ENCODE measurements around the gene RPRD1B. TPM values are rescaled to one million over a fixed set of nuclear protein-coding genes. Genes with fewer than 3 reads are reported as not detected.

The RPRD1B gene
- total and polyA plus RNA-seq, 2 of the 8 experiments (the other 6 are each of a cell fraction or from before 2014, with no cell fraction given): 10.3 to 20.9 TPM

GRCh38 chr20:38098952-38099351 is 65.4 kb downstream of the RPRD1B start:
- Histone ChIP-seq H3K18ac (ENCODE audit: extremely low read depth, low read length) (no peak overlapping the region), H3K4ac (replicated peaks; ENCODE audit: insufficient read length, low read depth, low read length) (no peak overlapping the region), H3K27me3 (replicated peaks in 1 of 4; ENCODE audit: control insufficient read depth in 3 of 4, extremely low read depth in 1 of 4, insufficient read depth in 3 of 4, low read length in 3 of 4) (no peaks in the 10 kb centered on the region), H2BK15ac (ENCODE audit: low read length) (no peak overlapping the region), H4K20me1 (replicated peaks in 1 of 2; ENCODE audit: control insufficient read depth in 1 of 2, insufficient read depth in 2 of 2, low read length in 2 of 2) (no peaks in the 10 kb centered on the region), H3K4me1 (replicated peaks in 1 of 4; ENCODE audit: control insufficient read depth in 3 of 4, insufficient read depth in 4 of 4, low read length in 3 of 4) (no peaks in the 10 kb centered on the region), H2BK120ac (replicated peaks; ENCODE audit: low read depth, low read length) (no peak overlapping the region), H3K79me2 (ENCODE audit: control insufficient read depth in 1 of 2, insufficient read depth in 2 of 2, low read length in 2 of 2) (no peaks in the 10 kb centered on the region), H4K5ac (ENCODE audit: insufficient read length, low read depth, low read length) (no peak overlapping the region), H2BK20ac (ENCODE audit: low read length) (no peak overlapping the region), H3K56ac (replicated peaks; ENCODE audit: insufficient read length, low read depth, low read length) (no peak overlapping the region), H3K4me2 (ENCODE audit: insufficient read depth in 1 of 2, low read depth in 2 of 2, low read length in 2 of 2) (no peak overlapping the region), H4K8ac (ENCODE audit: extremely low read depth, insufficient read depth, low read length) (no peak overlapping the region), H2AFZ (ENCODE audit: low read length) (no peak overlapping the region), H3K14ac (ENCODE audit: insufficient read length) (no peak overlapping the region), H3K23ac (ENCODE audit: insufficient read length) (no peak overlapping the region), H2BK12ac (ENCODE audit: low read depth, low read length) (no peak overlapping the region), H3K4me3 (ENCODE audit: extremely low read depth in 1 of 4, insufficient read depth in 2 of 4, low read depth in 3 of 4, low read length in 4 of 4) (no peak overlapping the region), H2BK5ac (ENCODE audit: low read depth, low read length) (no peak overlapping the region), H3K27ac (ENCODE audit: low read depth, low read length) (no peak overlapping the region), H3K9me3 (ENCODE audit: insufficient read depth in 2 of 2, low read depth in 1 of 2, low read length in 1 of 2) (no peaks in the 10 kb centered on the region), H2AK5ac (ENCODE audit: low read depth, low read length) (no peak overlapping the region), H4K91ac (replicated peaks; ENCODE audit: insufficient read length, low read length) (no peak overlapping the region), H3K23me2 (ENCODE audit: low read depth, low read length) (no peaks in the 10 kb centered on the region), H3K79me1 (ENCODE audit: low read depth, low read length) (no peaks in the 10 kb centered on the region), H3K9ac (replicated peaks in 1 of 4; ENCODE audit: extremely low read depth in 1 of 4, low read depth in 3 of 4, low read length in 3 of 4) (no peak overlapping the region), H3K36me3 (ENCODE audit: control insufficient read depth in 2 of 4, insufficient read depth in 4 of 4, low read length in 3 of 4) (no peaks in the 10 kb centered on the region)
- FAIRE-seq (no peak), DNase-seq (ENCODE audit: low read depth in 1 of 2, low spot score in 2 of 2) (no peak)
- WGBS, 2 experiments (ENCODE audit: extremely low coverage in 1 of 2, insufficient coverage in 1 of 2, insufficient read length in 1 of 2, insufficient replicate concordance in 2 of 2, low coverage in 1 of 2, low lambda C conversion rate in 2 of 2, missing lambda C conversion rate in 1 of 2): 93% methylated on average over 1 of the region's 1 CpG; no CpG with 5 or more reads in 1 of the 2 experiments
- POLR2A ChIA-PET (ENCODE audit: partially characterized antibody): interaction anchor here (1.2 kb wide), 1 partner anchor 11 kb away, joined by 3 read pairs; no protein-coding TSS in a partner anchor
- CTCF ChIA-PET (ENCODE audit: partially characterized antibody): interaction anchor here (0.6 to 3.7 kb wide), 8 partner anchors 15 to 310 kb away, joined by 3 to 16 read pairs (median 4); no protein-coding TSS in a partner anchor
- TF ChIP-seq CHD2 (IDR thresholded peaks at IDR 0.05; ENCODE audit: low read length): no peak
